Adrenal gland (tissue), 5 donors: ENCODE data around the gene PPP1R7.

Source experiments
- POLR2A ChIP-seq, 2 donors: fragments of 450-650 bp; IDR thresholded peaks; one replicate each; pipeline ENCODE4 v1.6.1; 2017; ENCODE audit warnings: antibody characterized with exemption in 2 of 2, mild to moderate bottlenecking in 2 of 2, moderate library complexity in 1 of 2
- TF ChIP-seq, protein P1 (sequence below), 6 experiments: fragments of 450-650 bp in 4 of 6; fragments of 200-600 bp in 2 of 6; sonication (generic) in 1 of 6; IDR thresholded peaks; 1 replicate in 5 of 6; 2 replicates in 1 of 6; pipeline versions ENCODE4 v1.5.1 to v1.8.0; 2016 to 2021; ENCODE audit warnings: antibody characterized with exemption in 6 of 6, mild to moderate bottlenecking in 2 of 6, moderate library complexity in 1 of 6
- donor health status: DM: no; HTN: no; CAD: no.

DNA sequence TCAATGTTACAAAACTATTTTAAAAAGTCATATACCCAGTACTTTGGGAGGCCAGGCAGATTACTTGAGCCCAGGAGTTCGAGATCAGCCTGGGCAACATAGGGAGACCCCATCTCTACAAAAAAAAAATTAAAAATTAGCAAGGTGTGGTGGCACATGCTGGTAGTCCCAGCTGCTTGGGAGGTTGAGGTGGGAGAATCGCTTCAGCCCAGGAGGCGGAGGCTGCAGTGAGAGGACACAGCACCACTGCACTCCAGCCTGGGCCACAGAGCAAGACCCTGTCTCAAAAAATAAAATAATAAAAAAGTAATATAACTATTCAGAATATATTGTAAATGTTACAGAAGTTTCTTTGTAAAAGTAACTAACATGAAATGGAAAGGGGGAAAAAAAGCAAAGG, 2.9 kb upstream of the PPP1R7 start:
- TF ChIP-seq, protein P1, sequence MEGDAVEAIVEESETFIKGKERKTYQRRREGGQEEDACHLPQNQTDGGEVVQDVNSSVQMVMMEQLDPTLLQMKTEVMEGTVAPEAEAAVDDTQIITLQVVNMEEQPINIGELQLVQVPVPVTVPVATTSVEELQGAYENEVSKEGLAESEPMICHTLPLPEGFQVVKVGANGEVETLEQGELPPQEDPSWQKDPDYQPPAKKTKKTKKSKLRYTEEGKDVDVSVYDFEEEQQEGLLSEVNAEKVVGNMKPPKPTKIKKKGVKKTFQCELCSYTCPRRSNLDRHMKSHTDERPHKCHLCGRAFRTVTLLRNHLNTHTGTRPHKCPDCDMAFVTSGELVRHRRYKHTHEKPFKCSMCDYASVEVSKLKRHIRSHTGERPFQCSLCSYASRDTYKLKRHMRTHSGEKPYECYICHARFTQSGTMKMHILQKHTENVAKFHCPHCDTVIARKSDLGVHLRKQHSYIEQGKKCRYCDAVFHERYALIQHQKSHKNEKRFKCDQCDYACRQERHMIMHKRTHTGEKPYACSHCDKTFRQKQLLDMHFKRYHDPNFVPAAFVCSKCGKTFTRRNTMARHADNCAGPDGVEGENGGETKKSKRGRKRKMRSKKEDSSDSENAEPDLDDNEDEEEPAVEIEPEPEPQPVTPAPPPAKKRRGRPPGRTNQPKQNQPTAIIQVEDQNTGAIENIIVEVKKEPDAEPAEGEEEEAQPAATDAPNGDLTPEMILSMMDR (IDR thresholded peaks at IDR 0.05), result no peak
- no peak for TF ChIP-seq POLR2A (IDR thresholded peaks at IDR 0.05)
